A673 (cell line): ENCODE measurements around the gene RIT1. TPM values are rescaled to one million over a fixed set of nuclear protein-coding genes. Genes with fewer than 3 reads are reported as not detected.
A peak's percentile ranks its signal among the peaks of the same experiment; 100 is the strongest.

Experiments used
- BruUV-seq: library from RNA; stranded (reverse); fragments of 400-500 nt; replicated peaks from 2 replicates; lab custom pipeline; 2021; lab: Mats Ljungman, UMichigan
- CTCF ChIA-PET: fragments of 300-600 bp; sonication (Branson Sonifier 250); formaldehyde crosslinking; loops from one replicate; lab custom pipeline; 2022; ENCODE audit warnings: antibody characterized with exemption; lab: Charles Lee
- POLR2A ChIA-PET: fragments of 300-600 bp; sonication (Branson Sonifier 250); formaldehyde crosslinking; loops from one replicate; lab custom pipeline; 2022; ENCODE audit warnings: antibody characterized with exemption; ENCODE audit not compliant: low non-redundant PET; lab: Charles Lee
- DNase-seq: peaks from one replicate; pipeline ENCODE4 v3.0.0-alpha.2; 2015; ENCODE audit warnings: low spot score
- H3K27ac ChIP-seq: fragments of 200-600 bp; sonication (generic); 2 replicates; pipeline ENCODE4 v1.5.1; 2016; ENCODE audit warnings: mixed run types, low read depth, mild to moderate bottlenecking, mixed read lengths, antibody characterized with exemption, low read length; ENCODE audit not compliant: poor library complexity, severe bottlenecking
- H3K27me3 ChIP-seq: fragments of 200-600 bp; sonication (generic); replicated peaks from 2 replicates; pipeline ENCODE4 v1.6.1; 2017; ENCODE audit warnings: mixed run types, low read depth, mild to moderate bottlenecking, mixed read lengths, antibody characterized with exemption, low read length; ENCODE audit not compliant: insufficient read depth, poor library complexity
- H3K36me3 ChIP-seq: fragments of 200-600 bp; sonication (generic); 2 replicates; pipeline ENCODE4 v1.6.1; 2016; ENCODE audit warnings: mixed run types, mild to moderate bottlenecking, mixed read lengths, antibody characterized with exemption, low read length; ENCODE audit not compliant: insufficient read depth, poor library complexity, severe bottlenecking
- H3K4me1 ChIP-seq: fragments of 200-600 bp; sonication (generic); 2 replicates; pipeline ENCODE4 v1.6.1; 2017; ENCODE audit warnings: mixed run types, mild to moderate bottlenecking, mixed read lengths, antibody characterized with exemption, low read length; ENCODE audit not compliant: insufficient read depth, poor library complexity, severe bottlenecking
- H3K4me3 ChIP-seq: fragments of 200-600 bp; sonication (generic); 2 replicates; pipeline ENCODE4 v1.5.1; 2016; ENCODE audit warnings: low read depth, mixed run types, mild to moderate bottlenecking, mixed read lengths, low read length; ENCODE audit not compliant: poor library complexity, severe bottlenecking
- H3K9me3 ChIP-seq: fragments of 200-600 bp; sonication (generic); 2 replicates; pipeline ENCODE4 v1.6.1; 2016; ENCODE audit warnings: mixed run types, low read depth, mild to moderate bottlenecking, mixed read lengths, antibody characterized with exemption, low read length; ENCODE audit not compliant: poor library complexity, severe bottlenecking
- EZH2 ChIP-seq: fragments of 200-600 bp; sonication (generic); IDR thresholded peaks from 2 replicates; pipeline ENCODE4 v1.6.1; 2017; ENCODE audit warnings: borderline replicate concordance, low read depth, mild to moderate bottlenecking, mixed read lengths, antibody characterized with exemption, low read length; ENCODE audit not compliant: poor library complexity, severe bottlenecking
- intact Hi-C: fragments of 100-400 bp; cut with micrococcal nuclease; formaldehyde crosslinking; loops from one replicate; pipeline ENCODE4 v1.10.0; 2022; ENCODE audit not compliant: unreplicated experiment
- total RNA-seq: library from RNA; stranded (reverse); gene quantifications from 2 replicates; pipeline ENCODE4 v1.2.3, GENCODE V29; 2021
- TF ChIP-seq, protein P1 (sequence below): fragments of 300-800, 200-600 bp; sonication (generic); conservative IDR thresholded peaks from 2 replicates; pipeline ENCODE4 v1.5.1; 2017; ENCODE audit warnings: low read depth, mild to moderate bottlenecking, antibody characterized with exemption, low read length, moderate library complexity, mixed read lengths

RIT1 gene
- total RNA-seq, 1 experiment from 2014 or later = 27.5 TPM

DNA sequence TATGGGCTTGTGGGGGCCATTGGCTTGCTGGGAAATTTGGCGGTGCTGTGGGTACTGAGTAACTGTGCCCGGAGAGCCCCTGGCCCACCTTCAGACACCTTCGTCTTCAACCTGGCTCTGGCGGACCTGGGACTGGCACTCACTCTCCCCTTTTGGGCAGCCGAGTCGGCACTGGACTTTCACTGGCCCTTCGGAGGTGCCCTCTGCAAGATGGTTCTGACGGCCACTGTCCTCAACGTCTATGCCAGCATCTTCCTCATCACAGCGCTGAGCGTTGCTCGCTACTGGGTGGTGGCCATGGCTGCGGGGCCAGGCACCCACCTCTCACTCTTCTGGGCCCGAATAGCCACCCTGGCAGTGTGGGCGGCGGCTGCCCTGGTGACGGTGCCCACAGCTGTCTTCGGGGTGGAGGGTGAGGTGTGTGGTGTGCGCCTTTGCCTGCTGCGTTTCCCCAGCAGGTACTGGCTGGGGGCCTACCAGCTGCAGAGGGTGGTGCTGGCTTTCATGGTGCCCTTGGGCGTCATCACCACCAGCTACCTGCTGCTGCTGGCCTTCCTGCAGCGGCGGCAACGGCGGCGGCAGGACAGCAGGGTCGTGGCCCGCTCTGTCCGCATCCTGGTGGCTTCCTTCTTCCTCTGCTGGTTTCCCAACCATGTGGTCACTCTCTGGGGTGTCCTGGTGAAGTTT is 30.8 kb upstream of the RIT1 start:
- intact Hi-C loops = loop anchor here (5.0 kb wide), 1 partner anchor 35 kb away; the partner anchor contains the start of gene ARHGEF2
- TF ChIP-seq, protein P1, sequence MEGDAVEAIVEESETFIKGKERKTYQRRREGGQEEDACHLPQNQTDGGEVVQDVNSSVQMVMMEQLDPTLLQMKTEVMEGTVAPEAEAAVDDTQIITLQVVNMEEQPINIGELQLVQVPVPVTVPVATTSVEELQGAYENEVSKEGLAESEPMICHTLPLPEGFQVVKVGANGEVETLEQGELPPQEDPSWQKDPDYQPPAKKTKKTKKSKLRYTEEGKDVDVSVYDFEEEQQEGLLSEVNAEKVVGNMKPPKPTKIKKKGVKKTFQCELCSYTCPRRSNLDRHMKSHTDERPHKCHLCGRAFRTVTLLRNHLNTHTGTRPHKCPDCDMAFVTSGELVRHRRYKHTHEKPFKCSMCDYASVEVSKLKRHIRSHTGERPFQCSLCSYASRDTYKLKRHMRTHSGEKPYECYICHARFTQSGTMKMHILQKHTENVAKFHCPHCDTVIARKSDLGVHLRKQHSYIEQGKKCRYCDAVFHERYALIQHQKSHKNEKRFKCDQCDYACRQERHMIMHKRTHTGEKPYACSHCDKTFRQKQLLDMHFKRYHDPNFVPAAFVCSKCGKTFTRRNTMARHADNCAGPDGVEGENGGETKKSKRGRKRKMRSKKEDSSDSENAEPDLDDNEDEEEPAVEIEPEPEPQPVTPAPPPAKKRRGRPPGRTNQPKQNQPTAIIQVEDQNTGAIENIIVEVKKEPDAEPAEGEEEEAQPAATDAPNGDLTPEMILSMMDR = no peak
- TF ChIP-seq EZH2 = no peak
- POLR2A ChIA-PET = no interaction called here

DNA sequence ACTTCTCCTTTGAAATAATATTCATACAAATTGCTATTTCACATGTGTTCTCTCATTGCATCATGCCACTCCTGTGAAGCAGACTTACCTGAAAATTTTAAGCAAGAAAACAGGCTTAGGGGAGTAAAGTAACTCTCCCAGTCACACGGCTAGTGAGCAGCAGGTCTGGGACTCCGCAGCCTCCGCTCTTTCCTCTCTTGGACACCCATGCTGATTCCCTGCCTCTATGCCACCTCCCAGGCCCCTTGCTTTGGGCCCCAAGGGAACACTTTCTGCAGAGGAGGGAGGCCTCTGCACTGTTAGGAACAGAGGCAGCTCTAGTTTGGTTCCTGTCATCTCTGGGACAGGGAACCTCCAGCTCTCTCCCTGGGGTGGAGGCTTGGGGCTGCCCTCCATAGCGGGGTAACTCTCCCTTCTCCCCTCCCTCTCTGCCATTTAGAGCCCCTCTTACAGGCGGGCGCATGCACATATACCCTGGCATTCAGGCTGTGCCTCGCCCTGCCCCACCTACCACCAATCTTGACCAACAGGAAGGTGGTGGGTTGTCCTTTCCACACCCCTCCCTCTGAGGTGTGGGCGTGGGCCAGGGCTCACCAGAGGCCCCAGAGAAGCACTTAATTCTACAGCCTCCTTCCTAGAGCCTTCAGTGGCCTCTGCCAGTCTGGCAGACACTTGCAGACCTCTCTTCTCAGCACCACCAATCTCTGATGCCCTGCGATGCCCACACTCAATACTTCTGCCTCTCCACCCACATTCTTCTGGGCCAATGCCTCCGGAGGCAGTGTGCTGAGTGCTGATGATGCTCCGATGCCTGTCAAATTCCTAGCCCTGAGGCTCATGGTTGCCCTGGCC is 30.1 kb upstream of the RIT1 start, which contains the start of gene RXFP4:
TSS of gene RXFP4 (plus strand) at position 646 of the 852 bp plus-strand sequence. CDS start at position 718, 72 bp downstream.
- peak; percentile 30 for DNase-seq
- no peak for TF ChIP-seq EZH2
- TF ChIP-seq, protein P1 = no peak
- Histone ChIP-seq H3K9me3 (no peaks in the 10 kb centered on the region), H3K36me3 (no peaks in the 10 kb centered on the region), H3K27ac (peak within 1 kb of the TSS; percentile 71), H3K4me3 (no peak within 1 kb of the TSS), H3K27me3 (no peaks in the 10 kb centered on the region), H3K4me1 (peaks cover 23% of the 10 kb centered on the region)
- ChIA-PET POLR2A (interaction anchor here (0.6 kb wide), 2 partner anchors 22 to 38 kb away, joined by 9 to 17 read pairs; no protein-coding TSS in a partner anchor), CTCF (no interaction called here)
- intact Hi-C loops = loop anchor here (5.0 kb wide), 1 partner anchor 36 kb away; the partner anchor contains the start of gene ARHGEF2
- BruUV-seq = no TSS peak

More for the DNA sequence above, 30.8 kb upstream of the RIT1 start:
- no peaks in the 10 kb centered on the region for H3K27me3 ChIP-seq
- BruUV-seq = no TSS peak
- peaks cover 7% of the 10 kb centered on the region for H3K36me3 ChIP-seq
- H3K4me1 ChIP-seq = peaks cover 23% of the 10 kb centered on the region
- DNase-seq = no peak
- CTCF ChIA-PET = no interaction called here
- H3K4me3 ChIP-seq = no peak overlapping the region
- no peaks in the 10 kb centered on the region for H3K9me3 ChIP-seq
- H3K27ac ChIP-seq = peak overlapping the region; percentile 71

DNA sequence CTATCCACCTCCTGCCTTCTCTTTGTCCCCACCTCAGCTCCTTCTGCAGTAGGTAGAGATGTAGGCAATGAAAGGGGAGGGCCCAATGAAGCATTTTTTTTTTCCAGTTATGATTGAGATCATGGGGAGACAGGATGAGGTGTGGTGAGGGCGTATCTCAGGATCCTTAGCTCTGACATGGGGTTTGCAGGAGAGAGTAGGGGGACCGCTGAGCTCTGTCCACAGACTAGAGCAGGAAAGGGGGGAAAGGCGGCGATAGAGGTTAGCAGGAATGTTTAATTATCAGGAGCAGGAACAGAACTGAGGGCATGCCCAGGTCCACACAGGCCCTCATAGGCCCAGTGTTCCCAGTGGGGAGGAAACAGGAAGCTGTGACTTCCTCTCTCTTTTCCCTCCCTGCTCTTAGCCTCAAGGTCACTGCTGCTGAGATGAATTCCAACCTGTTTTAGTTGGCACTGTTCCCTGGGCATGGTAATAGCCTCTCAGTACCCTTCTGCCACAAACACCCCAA is 29.4 kb upstream of the RIT1 start:
- POLR2A ChIA-PET = interaction anchor here (0.6 kb wide), 2 partner anchors 23 to 38 kb away, joined by 9 to 17 read pairs; no protein-coding TSS in a partner anchor
- intact Hi-C loops = loop anchor here (5.0 kb wide), 1 partner anchor 37 kb away; the partner anchor contains the start of gene ARHGEF2
- BruUV-seq = no TSS peak
- Histone ChIP-seq H3K4me3 (no peak overlapping the region), H3K9me3 (no peaks in the 10 kb centered on the region), H3K27ac (peak overlapping the region; percentile 71), H3K4me1 (peaks cover 23% of the 10 kb centered on the region), H3K27me3 (no peaks in the 10 kb centered on the region), H3K36me3 (no peaks in the 10 kb centered on the region)
- TF ChIP-seq EZH2 = no peak
- TF ChIP-seq, protein P1 = no peak
- DNase-seq = peak; percentile 67
- CTCF ChIA-PET = no interaction called here
